GM19238 (cell line): Measurements from ENCODE around the gene LRRIQ4.

Source experiments
- DNase-seq: peaks from one replicate; pipeline ENCODE4 v3.0.0; 2011; ENCODE audit warnings: low spot score; ENCODE audit not compliant: insufficient read length

Gene LRRIQ4

GRCh38 chr3:169850618-169851017 lies 37.9 kb downstream of the LRRIQ4 start:
- DNase-seq = no peak

GRCh38 chr3:169855514-169855913 lies 42.8 kb downstream of the LRRIQ4 start:
- no peak for DNase-seq

GRCh38 chr3:169857811-169858210 lies 45.1 kb downstream of the LRRIQ4 start:
- no peak for DNase-seq

GRCh38 chr3:169861871-169862270 lies 49.2 kb downstream of the LRRIQ4 start:
- DNase-seq = no peak

GRCh38 chr3:169863458-169863899 lies 50.8 kb downstream of the LRRIQ4 start:
- DNase-seq = no peak

GRCh38 chr3:169864270-169864669 lies 51.6 kb downstream of the LRRIQ4 start:
- DNase-seq = no peak

- DNase-seq = no peak
Measured at GRCh38 chr3:169865176-169865767, 52.6 kb downstream of the LRRIQ4 start.

GRCh38 chr3:169867584-169868210 lies 55.0 kb downstream of the LRRIQ4 start:
- no peak for DNase-seq

GRCh38 chr3:169868369-169868768 lies 55.7 kb downstream of the LRRIQ4 start:
- no peak for DNase-seq

GRCh38 chr3:169869484-169870220 lies 57.0 kb downstream of the LRRIQ4 start, which contains the start of gene LRRC31:
Gene LRRC31, minus strand, starts transcription at chr3:169869935. Its CDS starts 128 bp downstream, at chr3:169869807.
- no peak for DNase-seq

- DNase-seq = no peak
Measured at GRCh38 chr3:169871129-169871886, 58.6 kb downstream of the LRRIQ4 start.

- no peak for DNase-seq
Measured at GRCh38 chr3:169879013-169879557, 66.4 kb downstream of the LRRIQ4 start.

GRCh38 chr3:169879845-169880575 lies 67.3 kb downstream of the LRRIQ4 start:
- DNase-seq = no peak

- no peak for DNase-seq
Measured at GRCh38 chr3:169880576-169881250, 68.0 kb downstream of the LRRIQ4 start.

- no peak for DNase-seq
Measured at GRCh38 chr3:169886671-169887070, 74.0 kb downstream of the LRRIQ4 start.
